ENCODE results near the gene ZMPSTE24.

- TF ChIP-seq EZH2 (IDR thresholded peaks at IDR 0.05; ENCODE audit: borderline replicate concordance, insufficient read depth, low read length, poor library complexity, severe bottlenecking) (no peak), POLR2AphosphoS5 (IDR thresholded peaks at IDR 0.05) (no peak), CTCF (IDR thresholded peaks at IDR 0.05; ENCODE audit: poor library complexity, severe bottlenecking) (no peak), RAD21 (conservative IDR thresholded peaks at IDR 0.05) (no peak), REST (IDR thresholded peaks at IDR 0.05; ENCODE audit: borderline replicate concordance) (no peak), EP300 (conservative IDR thresholded peaks at IDR 0.05; ENCODE audit: poor library complexity, severe bottlenecking) (no peak), SMC3 (conservative IDR thresholded peaks at IDR 0.05; ENCODE audit: poor library complexity) (no peak), TAF1 (IDR thresholded peaks at IDR 0.05; ENCODE audit: low read depth) (no peak), MXI1 (conservative IDR thresholded peaks at IDR 0.05; ENCODE audit: poor library complexity, severe bottlenecking) (no peak)
Measured at GRCh38 chr1:40301541-40302299, 43.7 kb downstream of the ZMPSTE24 start.

All from neural cell (in vitro differentiated cells).